ENCODE results near the gene MYO1E.

GRCh38 chr15:59218710-59219109 is 154.0 kb downstream of the MYO1E start:
- TF ChIP-seq POLR2A (IDR thresholded peaks at IDR 0.05) (no peak), CTCF (IDR thresholded peaks at IDR 0.05) (no peak)
